Colonic mucosa (tissue), 4 donors: ENCODE measurements around the gene SCCPDH. TPM values are rescaled to one million over a fixed set of nuclear protein-coding genes. Genes with fewer than 3 reads are reported as not detected.

Source experiments
- DNase-seq: peaks from one replicate; pipeline ENCODE4 v3.0.0-alpha.2; 2020
- H3K27ac ChIP-seq: fragments of 200-600 bp; one replicate; pipeline ENCODE4 v1.8.0; 2021
- H3K27me3 ChIP-seq: fragments of 200-600 bp; one replicate; pipeline ENCODE4 v1.8.0; 2021
- H3K36me3 ChIP-seq: fragments of 200-600 bp; one replicate; pipeline ENCODE4 v1.8.0; 2021
- H3K4me1 ChIP-seq: fragments of 200-600 bp; one replicate; pipeline ENCODE4 v1.8.0; 2021; ENCODE audit warnings: mild to moderate bottlenecking
- H3K4me3 ChIP-seq: fragments of 200-600 bp; one replicate; pipeline ENCODE4 v1.8.0; 2021
- H3K9ac ChIP-seq, 2 donors: one replicate each; pipeline ENCODE4 v1.7.0; 2013; ENCODE audit warnings: control low read depth in 2 of 2, low read depth in 2 of 2, low read length in 2 of 2
- H3K9me3 ChIP-seq: fragments of 200-600 bp; one replicate; pipeline ENCODE4 v1.8.0; 2021
- intact Hi-C: fragments of 100-400 bp; cut with DNase I; formaldehyde crosslinking; loops from one replicate; pipeline ENCODE4 v1.14.1; 2022
- total RNA-seq, 2 donors: library from RNA; stranded (reverse); fragmentation: NEBNext Ultra II Directional in 1 of 2; extraction: Animal tissue kit (Norgen Biotek cat#: 25700) in 1 of 2; gene quantifications; one replicate each; pipeline ENCODE4 v1.2.1, GENCODE V29; 2021
- TF ChIP-seq, protein P1 (sequence below): fragments of 200-600 bp; IDR thresholded peaks from one replicate; pipeline ENCODE4 v1.8.0; 2022; ENCODE audit warnings: antibody characterized with exemption, mild to moderate bottlenecking
- donor health status: healthy.
- donor health status: DM: no; HTN: no; CAD: no.
- donor health status: DM: no; HTN: no; CAD: no.

SCCPDH gene
- total RNA-seq, 2 donors from 2014 or later: 29.9 to 40.1 TPM

DNA sequence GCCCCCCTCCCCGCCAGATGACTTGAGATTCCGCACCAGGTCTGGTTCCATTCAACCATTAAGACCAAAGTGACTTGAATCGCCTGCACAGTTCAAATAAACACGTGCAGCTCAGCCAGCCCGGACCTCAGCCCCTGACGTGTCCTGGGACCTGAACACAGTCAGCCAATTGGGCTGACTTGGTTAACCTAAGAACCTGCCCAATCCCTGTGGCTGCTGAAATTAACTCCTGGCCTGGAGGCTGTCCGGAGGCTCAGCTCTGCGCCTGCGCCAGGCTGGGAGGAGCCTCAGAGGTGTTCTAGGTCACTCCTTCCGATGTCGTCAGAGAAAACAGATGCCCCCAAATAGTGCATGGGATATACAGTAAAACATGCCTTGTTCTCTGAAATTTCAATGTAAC lies 73.4 kb downstream of the SCCPDH start:
- no peak overlapping the region for H3K4me3 ChIP-seq
- no peaks in the 10 kb centered on the region for H3K9me3 ChIP-seq
- no peak for DNase-seq
- H3K27me3 ChIP-seq: no peaks in the 10 kb centered on the region
- H3K9ac ChIP-seq: no peak overlapping the region
- no peaks in the 10 kb centered on the region for H3K36me3 ChIP-seq
- TF ChIP-seq, protein P1, sequence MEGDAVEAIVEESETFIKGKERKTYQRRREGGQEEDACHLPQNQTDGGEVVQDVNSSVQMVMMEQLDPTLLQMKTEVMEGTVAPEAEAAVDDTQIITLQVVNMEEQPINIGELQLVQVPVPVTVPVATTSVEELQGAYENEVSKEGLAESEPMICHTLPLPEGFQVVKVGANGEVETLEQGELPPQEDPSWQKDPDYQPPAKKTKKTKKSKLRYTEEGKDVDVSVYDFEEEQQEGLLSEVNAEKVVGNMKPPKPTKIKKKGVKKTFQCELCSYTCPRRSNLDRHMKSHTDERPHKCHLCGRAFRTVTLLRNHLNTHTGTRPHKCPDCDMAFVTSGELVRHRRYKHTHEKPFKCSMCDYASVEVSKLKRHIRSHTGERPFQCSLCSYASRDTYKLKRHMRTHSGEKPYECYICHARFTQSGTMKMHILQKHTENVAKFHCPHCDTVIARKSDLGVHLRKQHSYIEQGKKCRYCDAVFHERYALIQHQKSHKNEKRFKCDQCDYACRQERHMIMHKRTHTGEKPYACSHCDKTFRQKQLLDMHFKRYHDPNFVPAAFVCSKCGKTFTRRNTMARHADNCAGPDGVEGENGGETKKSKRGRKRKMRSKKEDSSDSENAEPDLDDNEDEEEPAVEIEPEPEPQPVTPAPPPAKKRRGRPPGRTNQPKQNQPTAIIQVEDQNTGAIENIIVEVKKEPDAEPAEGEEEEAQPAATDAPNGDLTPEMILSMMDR: no peak
- no peaks in the 10 kb centered on the region for H3K4me1 ChIP-seq
- intact Hi-C loops: no loop called here
- H3K27ac ChIP-seq: no peak overlapping the region

- no peaks in the 10 kb centered on the region for H3K9me3 ChIP-seq
- H3K27ac ChIP-seq: no peak overlapping the region
- no peak overlapping the region for H3K9ac ChIP-seq
- no peak for DNase-seq
- no peaks in the 10 kb centered on the region for H3K36me3 ChIP-seq
- H3K4me1 ChIP-seq: no peaks in the 10 kb centered on the region
- no peaks in the 10 kb centered on the region for H3K27me3 ChIP-seq
- TF ChIP-seq, protein P1: no peak
- no peak overlapping the region for H3K4me3 ChIP-seq
- intact Hi-C loops: no loop called here
These were observed 73.9 kb downstream of the SCCPDH start for GRCh38 chr1:246798107-246798506.

DNA sequence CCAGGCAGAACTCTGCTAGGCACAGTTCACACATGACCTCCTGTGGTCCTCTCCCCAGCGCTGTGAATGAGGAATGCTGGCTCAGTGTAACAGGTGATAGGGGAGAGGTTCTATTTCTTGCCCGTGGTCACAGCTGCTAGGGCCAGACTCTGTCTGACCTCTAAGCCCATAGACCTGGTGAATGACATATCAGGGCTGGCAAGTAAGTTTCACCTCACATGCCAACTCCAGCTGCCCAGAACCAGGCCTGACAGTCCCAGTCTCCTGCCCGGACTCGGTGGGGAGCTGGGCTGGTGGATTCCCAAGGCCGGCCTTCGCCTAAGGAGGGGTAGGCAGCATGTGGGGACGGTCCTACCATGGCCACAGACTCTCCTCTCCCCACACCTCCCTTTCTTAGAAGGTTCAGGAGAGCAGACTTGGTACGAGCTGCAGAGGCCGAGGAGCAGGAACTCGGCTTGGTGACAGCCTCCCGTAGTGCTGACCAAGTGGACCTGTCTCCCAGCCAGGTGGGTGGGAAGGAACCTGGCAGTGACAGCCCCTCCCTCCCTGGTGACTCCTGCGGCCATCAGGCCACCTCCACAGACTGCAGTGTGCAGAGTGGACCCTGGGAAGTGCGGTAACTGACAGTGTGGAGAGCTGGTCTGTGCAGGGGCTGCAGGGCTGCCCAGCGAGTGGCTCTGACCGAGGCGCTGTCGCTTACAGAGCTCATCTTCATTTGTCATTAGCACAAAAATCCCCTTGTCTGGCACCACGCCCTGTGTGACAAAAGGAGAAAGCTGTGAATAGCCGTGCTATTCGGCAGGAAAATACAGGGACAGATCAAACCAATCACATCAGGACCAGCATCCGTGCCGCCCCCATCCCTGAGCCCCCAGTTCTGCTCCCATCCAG lies 74.6 kb downstream of the SCCPDH start:
- no peak overlapping the region for H3K9ac ChIP-seq
- TF ChIP-seq, protein P1: no peak

GRCh38 chr1:246800356-246800755 lies 76.1 kb downstream of the SCCPDH start:
- TF ChIP-seq, protein P1: no peak
- intact Hi-C loops: no loop called here
- no peak for DNase-seq

More for the DNA sequence above, 74.6 kb downstream of the SCCPDH start:
- no peaks in the 10 kb centered on the region for H3K27me3 ChIP-seq
- DNase-seq: no peak
- no peaks in the 10 kb centered on the region for H3K36me3 ChIP-seq
- H3K9me3 ChIP-seq: no peaks in the 10 kb centered on the region
- intact Hi-C loops: no loop called here
- H3K4me3 ChIP-seq: no peak overlapping the region
- H3K27ac ChIP-seq: no peak overlapping the region
- no peaks in the 10 kb centered on the region for H3K4me1 ChIP-seq

DNA sequence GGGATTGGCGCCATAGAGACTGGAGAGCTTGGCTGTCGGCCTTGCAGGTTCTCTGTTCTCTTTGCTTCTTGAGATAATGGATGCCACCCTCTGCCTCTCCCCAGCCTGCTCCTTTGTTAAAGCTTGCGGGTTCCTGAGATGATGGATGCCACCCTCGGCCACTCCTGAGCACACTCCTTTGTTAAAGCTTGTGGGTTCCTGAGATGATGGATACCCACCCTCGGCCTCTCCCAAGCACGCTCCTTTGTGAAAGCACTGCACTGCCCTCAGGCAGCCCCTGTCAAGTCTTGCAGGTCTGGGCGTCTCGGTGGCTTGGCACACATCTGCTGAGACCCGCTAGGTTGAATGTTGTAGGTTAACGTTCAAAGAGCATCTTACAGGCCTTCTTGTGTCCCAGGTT lies 76.5 kb downstream of the SCCPDH start:
- intact Hi-C loops: no loop called here
- H3K4me3 ChIP-seq: no peak overlapping the region
- no peak overlapping the region for H3K9ac ChIP-seq
- TF ChIP-seq, protein P1: no peak
- H3K9me3 ChIP-seq: no peaks in the 10 kb centered on the region
- H3K27me3 ChIP-seq: no peaks in the 10 kb centered on the region
- H3K27ac ChIP-seq: no peak overlapping the region
- H3K36me3 ChIP-seq: no peaks in the 10 kb centered on the region
- H3K4me1 ChIP-seq: no peaks in the 10 kb centered on the region
- DNase-seq: no peak

More at GRCh38 chr1:246800356-246800755, 76.1 kb downstream of the SCCPDH start:
- Histone ChIP-seq H3K9ac (no peak overlapping the region), H3K4me1 (no peaks in the 10 kb centered on the region), H3K36me3 (no peaks in the 10 kb centered on the region), H3K27me3 (no peaks in the 10 kb centered on the region), H3K9me3 (no peaks in the 10 kb centered on the region), H3K4me3 (no peak overlapping the region), H3K27ac (no peak overlapping the region)
